ENCODE results near the gene CHP1. TPM values are rescaled to one million over a fixed set of nuclear protein-coding genes. Genes with fewer than 3 reads are reported as not detected.
"Not testable (repeated sequence)": the region's sequence is repeated elsewhere in the genome, so short reads cannot be mapped to it uniquely, and the experiment has no call there.

The CHP1 gene
- total RNA-seq, 1 experiment from 2014 or later = 97.6 TPM

- no peak for DNase-seq
- Histone ChIP-seq H3K9me2 (replicated peaks; ENCODE audit: insufficient read depth, low read length) (no peaks in the 10 kb centered on the region), H3K4me3 (ENCODE audit: low read length) (no peak overlapping the region), H3K9ac (ENCODE audit: low read length) (no peak overlapping the region), H3K27me3 (ENCODE audit: low read length) (no peaks in the 10 kb centered on the region), H2AFZ (ENCODE audit: low read length) (no peak overlapping the region), H3K36me3 (ENCODE audit: insufficient read depth, low read length) (peaks cover 8% of the 10 kb centered on the region; the same call in 1 of the 2 replicates), H3K4me1 (ENCODE audit: low read length) (peaks cover 4% of the 10 kb centered on the region; the same call in 1 of the 2 replicates), H3K9me3 (ENCODE audit: low read length) (no peaks in the 10 kb centered on the region), H3K27ac (ENCODE audit: low read length) (no peak overlapping the region), H3K79me2 (ENCODE audit: low read length) (peaks cover 6% of the 10 kb centered on the region; the same call in 1 of the 2 replicates), H3K4me2 (ENCODE audit: low read depth, low read length, poor library complexity, severe bottlenecking) (no peak overlapping the region), H4K20me1 (ENCODE audit: insufficient read depth, low read depth, low read length) (no peaks in the 10 kb centered on the region)
Measured at GRCh38 chr15:41309226-41309905, 78.3 kb downstream of the CHP1 start.

GRCh38 chr15:41320805-41321330, 89.8 kb downstream of the CHP1 start:
- not testable (repeated sequence) for H3K79me2 ChIP-seq (ENCODE audit: low read length); H3K9ac ChIP-seq (ENCODE audit: low read length); H2AFZ ChIP-seq (ENCODE audit: low read length); H3K36me3 ChIP-seq (ENCODE audit: insufficient read depth, low read length); H3K27ac ChIP-seq (ENCODE audit: low read length); H3K4me1 ChIP-seq (ENCODE audit: low read length); DNase-seq; H3K9me3 ChIP-seq (ENCODE audit: low read length); H4K20me1 ChIP-seq (ENCODE audit: insufficient read depth, low read depth, low read length); H3K9me2 ChIP-seq (replicated peaks; ENCODE audit: insufficient read depth, low read length); H3K27me3 ChIP-seq (ENCODE audit: low read length); H3K4me2 ChIP-seq (ENCODE audit: low read depth, low read length, poor library complexity, severe bottlenecking); H3K4me3 ChIP-seq (ENCODE audit: low read length)

- H4K20me1 ChIP-seq (ENCODE audit: insufficient read depth, low read depth, low read length) = no peaks in the 10 kb centered on the region
- peaks cover 4% of the 10 kb centered on the region for H3K79me2 ChIP-seq (ENCODE audit: low read length)
- H3K9me3 ChIP-seq (ENCODE audit: low read length) = no peaks in the 10 kb centered on the region
- no peak overlapping the region for H2AFZ ChIP-seq (ENCODE audit: low read length)
- H3K36me3 ChIP-seq (ENCODE audit: insufficient read depth, low read length) = peaks cover 5% of the 10 kb centered on the region; the same call in 1 of the 2 replicates
- no peak overlapping the region for H3K9ac ChIP-seq (ENCODE audit: low read length)
- no peak for DNase-seq
- no peak overlapping the region for H3K27ac ChIP-seq (ENCODE audit: low read length)
- H3K27me3 ChIP-seq (ENCODE audit: low read length) = no peaks in the 10 kb centered on the region
- no peaks in the 10 kb centered on the region for H3K9me2 ChIP-seq (replicated peaks; ENCODE audit: insufficient read depth, low read length)
- no peak overlapping the region for H3K4me2 ChIP-seq (ENCODE audit: low read depth, low read length, poor library complexity, severe bottlenecking)
- H3K4me1 ChIP-seq (ENCODE audit: low read length) = no peaks in the 10 kb centered on the region
- H3K4me3 ChIP-seq (ENCODE audit: low read length) = no peak overlapping the region
Measured at GRCh38 chr15:41323611-41324010, 92.5 kb downstream of the CHP1 start.

GRCh38 chr15:41331281-41331680, 100.2 kb downstream of the CHP1 start:
- no peaks in the 10 kb centered on the region for H4K20me1 ChIP-seq (ENCODE audit: insufficient read depth, low read depth, low read length)
- no peaks in the 10 kb centered on the region for H3K9me2 ChIP-seq (replicated peaks; ENCODE audit: insufficient read depth, low read length)
- H3K79me2 ChIP-seq (ENCODE audit: low read length) = peaks cover 45% of the 10 kb centered on the region
- peak overlapping the region; percentile 93 for H3K4me2 ChIP-seq (ENCODE audit: low read depth, low read length, poor library complexity, severe bottlenecking)
- H2AFZ ChIP-seq (ENCODE audit: low read length) = peak overlapping the region; percentile 66; the same call in 1 of the 2 replicates
- H3K4me3 ChIP-seq (ENCODE audit: low read length) = peak overlapping the region; percentile 88
- H3K27me3 ChIP-seq (ENCODE audit: low read length) = no peaks in the 10 kb centered on the region
- peaks cover 23% of the 10 kb centered on the region for H3K4me1 ChIP-seq (ENCODE audit: low read length)
- peaks cover under 1% of the 10 kb centered on the region; the same call in 1 of the 2 replicates for H3K36me3 ChIP-seq (ENCODE audit: insufficient read depth, low read length)
- H3K9me3 ChIP-seq (ENCODE audit: low read length) = no peaks in the 10 kb centered on the region
- peak overlapping the region; percentile 44 for H3K27ac ChIP-seq (ENCODE audit: low read length)
- DNase-seq = no peak
- peak overlapping the region; percentile 82 for H3K9ac ChIP-seq (ENCODE audit: low read length)

Other genes with a start within 250 kb of the CHP1 start
- gene INO80, start 115.0 kb upstream of the CHP1 start, total RNA-seq (2014; rRNA removed; shearing (Covaris generic); ENCODE audit: low replicate concordance) = 20.3 and 31.4 TPM in 2 replicates
- gene EXD1, start 511 bp upstream of the CHP1 start, total RNA-seq (2014; rRNA removed; shearing (Covaris generic); ENCODE audit: low replicate concordance) = not detected in 2 replicates
- gene OIP5, start 101.3 kb downstream of the CHP1 start, total RNA-seq (2014; rRNA removed; shearing (Covaris generic); ENCODE audit: low replicate concordance) = 7.7 and 13.1 TPM in 2 replicates
- 115 and 213 TPM in 2 replicates for gene NUSAP1, start 101.6 kb downstream of the CHP1 start, total RNA-seq (2014; rRNA removed; shearing (Covaris generic); ENCODE audit: low replicate concordance)
- 22.6 and 24.7 TPM in 2 replicates for gene NDUFAF1, start 171.2 kb downstream of the CHP1 start, total RNA-seq (2014; rRNA removed; shearing (Covaris generic); ENCODE audit: low replicate concordance)
- 25.7 and 33.5 TPM in 2 replicates for gene RTF1, start 185.8 kb downstream of the CHP1 start, total RNA-seq (2014; rRNA removed; shearing (Covaris generic); ENCODE audit: low replicate concordance)